ENCODE data around the gene LRTM1.

LRTM1 gene
- 0 to 1.3 (median 0) reads per million in 17 experiments for total RNA-seq

DNA sequence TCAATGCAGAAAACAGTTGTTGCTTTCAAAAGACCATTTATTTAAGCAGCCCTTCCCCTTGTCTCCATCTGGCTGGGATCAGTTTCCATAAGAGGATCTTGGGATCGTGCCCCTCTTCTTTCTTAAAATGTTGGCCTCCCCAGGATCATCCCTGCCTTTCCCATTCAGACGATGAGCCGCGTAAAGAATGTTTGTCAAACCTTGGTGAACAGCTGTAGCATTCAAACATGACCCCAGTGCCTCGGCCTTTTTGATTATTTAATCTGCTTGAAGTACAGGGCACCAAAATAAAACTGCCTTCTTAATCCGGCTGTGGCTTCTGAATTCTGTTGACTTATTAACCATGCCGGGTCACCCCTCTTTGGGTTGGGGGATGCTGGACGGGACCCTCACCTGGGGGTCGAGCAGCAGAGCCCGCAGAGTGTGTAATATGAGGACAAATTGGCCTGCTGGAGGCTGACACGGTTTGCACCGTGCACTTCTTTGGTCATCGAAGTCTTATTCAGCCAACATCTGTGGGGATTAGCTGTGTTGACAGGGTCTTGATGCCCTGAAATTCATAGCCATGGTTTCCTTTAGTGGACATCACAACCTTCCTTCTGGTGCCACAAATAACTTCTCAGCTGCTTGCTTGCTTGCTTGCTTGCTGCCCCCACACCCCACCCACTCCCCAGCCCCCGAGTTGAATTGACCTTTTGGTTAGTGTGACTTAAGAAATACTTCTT, at the start of gene LRTM1:
LRTM1 (minus strand) TSS at position 14 of the 725 bp plus-strand sequence. CDS start 148 bp downstream, outside the sequence.
- DNase-seq: no peak

DNA sequence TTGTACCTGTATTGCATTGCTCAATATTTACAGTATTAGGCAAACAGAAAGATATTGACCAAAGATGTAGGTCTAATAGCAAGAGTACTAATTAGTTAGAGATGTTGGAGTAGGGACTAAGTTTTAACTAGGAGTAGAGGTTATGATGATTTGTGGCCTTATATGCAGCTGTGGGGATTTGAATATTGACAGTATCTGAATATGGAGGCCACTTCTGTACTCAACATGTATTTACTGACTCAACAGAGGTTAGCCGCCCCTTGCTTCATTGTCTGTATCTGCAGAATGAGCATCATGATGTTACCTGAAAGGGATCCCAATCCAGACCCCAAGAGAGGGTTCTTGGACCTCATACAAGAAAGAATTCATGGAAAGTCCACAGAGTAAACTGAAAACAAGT, 49.6 kb upstream of the LRTM1 start:
- DNase-seq: no peak

DNA sequence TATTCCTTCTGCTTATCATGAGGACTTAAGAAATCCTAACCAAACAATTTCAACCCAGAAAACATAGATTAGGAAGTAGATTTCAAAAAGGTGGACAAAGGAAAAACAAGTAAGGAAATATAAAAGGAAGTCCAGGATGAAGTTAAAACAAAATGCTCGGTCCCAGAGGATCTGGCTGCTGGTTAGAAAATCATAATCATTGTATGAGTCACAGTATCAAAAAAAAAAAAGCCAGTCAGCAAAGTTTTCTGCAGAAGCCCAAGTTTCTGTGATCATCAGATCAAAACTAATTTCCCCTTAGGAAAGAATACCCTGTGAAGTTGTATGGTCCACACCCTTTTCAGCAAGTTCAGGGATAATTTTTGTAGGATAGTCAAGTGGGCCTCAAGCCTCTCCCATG, 43.0 kb upstream of the LRTM1 start:
- peak in 2 of 4 experiments; percentile 40 to 42 for DNase-seq

- DNase-seq: no peak
Observed at GRCh38 chr3:54969652-54970051, 41.8 kb upstream of the LRTM1 start.

- no peak for DNase-seq
Observed at GRCh38 chr3:54968546-54969172, 40.8 kb upstream of the LRTM1 start.

DNA sequence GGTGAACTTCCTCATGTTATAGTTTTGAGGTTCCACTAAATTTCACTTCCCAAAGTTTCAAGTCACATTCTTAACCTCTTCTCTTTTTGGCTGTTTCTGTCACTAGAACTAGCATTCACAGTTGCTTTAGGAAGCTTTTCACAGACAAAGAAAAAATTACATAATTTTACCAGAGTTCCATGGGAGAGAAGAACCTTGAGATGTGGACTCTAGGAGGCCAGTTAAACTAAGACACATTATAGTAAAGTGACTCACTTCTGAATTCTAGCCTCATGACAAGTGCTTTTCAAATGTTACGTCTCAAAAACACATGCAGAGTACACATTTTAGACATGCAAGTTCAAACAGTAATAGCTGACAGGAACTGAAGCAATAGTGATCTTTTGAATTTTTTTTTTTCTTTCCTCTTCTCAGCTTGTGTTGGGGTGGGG, 39.9 kb upstream of the LRTM1 start:
- peak; percentile 40 to 90 (median 70) for DNase-seq

DNA sequence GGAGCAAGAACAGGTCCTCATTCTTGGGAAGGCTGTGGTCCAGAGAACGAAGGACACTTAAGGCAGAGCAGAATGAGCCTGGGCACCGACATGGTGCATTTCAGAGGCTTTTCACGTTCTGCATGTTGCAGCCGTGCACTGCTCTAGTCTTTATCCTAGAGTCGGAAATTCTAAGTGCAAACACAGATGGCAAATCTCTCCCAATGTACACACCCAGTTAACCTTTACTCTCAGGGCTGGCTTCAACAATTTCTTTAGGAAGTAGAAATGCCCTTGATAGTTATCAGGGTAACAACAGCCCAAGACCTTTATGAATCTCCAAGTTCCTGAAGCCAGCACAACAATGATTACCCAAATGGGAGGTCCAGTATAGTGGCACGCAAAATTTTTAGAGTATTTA, 39.1 kb upstream of the LRTM1 start:
- DNase-seq: no peak

- no peak for DNase-seq
Observed at GRCh38 chr3:54965746-54966145, 37.9 kb upstream of the LRTM1 start.

DNA sequence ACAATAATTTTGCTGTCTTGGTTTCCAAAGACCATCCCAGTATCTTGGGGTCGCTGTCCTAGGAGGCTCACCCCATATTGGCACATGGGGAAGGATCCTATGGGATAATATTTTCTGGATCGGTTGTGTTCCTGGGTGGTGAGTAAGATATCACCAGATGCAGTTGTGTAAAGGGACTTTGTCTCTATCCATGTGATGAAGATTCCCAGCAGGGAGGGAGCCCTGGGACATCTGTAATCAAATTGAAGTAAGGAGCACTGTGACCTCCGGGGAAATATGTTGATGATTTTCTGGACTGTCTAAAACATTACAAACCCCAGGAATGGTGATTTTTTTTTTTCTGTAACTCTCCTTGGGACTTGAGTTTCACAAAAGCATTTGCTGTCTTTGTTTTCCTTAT, 36.2 kb upstream of the LRTM1 start:
- no peak for DNase-seq

DNA sequence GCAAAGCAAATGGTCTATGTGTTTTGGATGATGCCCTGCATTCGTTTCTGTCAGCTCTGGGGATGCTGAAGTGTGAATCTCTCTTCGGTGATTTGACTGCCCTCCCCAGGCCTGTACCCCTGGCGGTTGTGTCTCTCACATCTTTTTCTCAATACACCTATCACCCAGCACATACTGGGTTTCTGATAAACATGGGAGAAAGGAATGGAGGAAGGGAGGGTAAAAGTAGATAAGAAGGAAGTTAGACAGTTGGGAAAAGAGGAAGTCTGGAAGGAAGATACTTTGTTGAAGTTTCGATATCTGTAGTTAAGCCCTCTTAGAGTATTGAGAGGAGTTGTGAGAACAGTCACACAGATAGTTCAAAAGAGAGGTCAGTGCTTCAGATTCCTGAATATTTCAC, 35.8 kb upstream of the LRTM1 start:
- DNase-seq: peak in 2 of 4 experiments; percentile 57 to 62

GRCh38 chr3:54962200-54962599, 34.3 kb upstream of the LRTM1 start:
- DNase-seq: no peak

- DNase-seq: no peak
Observed at GRCh38 chr3:54960701-54961100, 32.8 kb upstream of the LRTM1 start.

GRCh38 chr3:54960082-54960481, 32.2 kb upstream of the LRTM1 start:
- no peak for DNase-seq

DNA sequence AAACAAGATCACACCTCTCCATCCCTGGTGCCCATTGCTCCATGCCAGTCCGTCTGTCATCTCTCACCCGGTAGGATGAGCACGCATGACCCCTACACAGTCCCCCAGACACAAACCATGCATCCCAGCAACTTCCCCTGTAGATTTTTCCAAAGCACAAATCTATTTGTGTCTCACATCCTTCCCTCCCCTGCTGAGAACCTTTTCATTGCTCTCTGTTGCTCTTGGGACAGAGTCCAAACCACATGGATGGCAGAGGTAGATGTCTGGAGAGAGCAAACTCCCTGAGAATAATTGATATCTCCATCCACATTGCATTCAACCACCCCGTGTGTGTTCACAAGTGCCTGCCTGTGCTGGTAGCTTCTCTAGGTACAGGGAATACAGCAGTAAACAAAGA, 29.9 kb upstream of the LRTM1 start:
- no peak for DNase-seq

GRCh38 chr3:54955941-54956340, 28.1 kb upstream of the LRTM1 start:
- DNase-seq: no peak

- no peak for DNase-seq
Observed at GRCh38 chr3:54955496-54955895, 27.6 kb upstream of the LRTM1 start.

DNA sequence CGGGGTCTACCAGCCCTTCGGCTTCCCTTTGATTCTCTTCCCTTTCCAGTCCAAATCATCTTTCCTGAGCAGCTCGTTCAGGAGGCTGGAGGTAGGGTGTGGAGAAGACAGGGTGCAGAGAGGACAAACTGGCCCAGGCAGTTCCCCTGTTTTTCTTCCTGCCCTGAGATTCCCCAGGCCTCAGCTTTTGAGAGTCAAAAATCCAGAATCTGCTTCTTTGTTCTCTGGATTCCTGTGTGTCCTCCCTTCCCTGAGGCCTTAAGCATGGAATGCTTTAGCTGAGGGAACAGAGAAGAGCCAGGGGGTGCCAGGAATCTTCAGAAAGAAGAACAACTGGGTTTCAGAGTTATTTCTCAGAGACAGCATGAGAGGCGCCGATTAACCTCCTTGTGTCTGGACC, 26.7 kb upstream of the LRTM1 start:
- no peak for DNase-seq

DNA sequence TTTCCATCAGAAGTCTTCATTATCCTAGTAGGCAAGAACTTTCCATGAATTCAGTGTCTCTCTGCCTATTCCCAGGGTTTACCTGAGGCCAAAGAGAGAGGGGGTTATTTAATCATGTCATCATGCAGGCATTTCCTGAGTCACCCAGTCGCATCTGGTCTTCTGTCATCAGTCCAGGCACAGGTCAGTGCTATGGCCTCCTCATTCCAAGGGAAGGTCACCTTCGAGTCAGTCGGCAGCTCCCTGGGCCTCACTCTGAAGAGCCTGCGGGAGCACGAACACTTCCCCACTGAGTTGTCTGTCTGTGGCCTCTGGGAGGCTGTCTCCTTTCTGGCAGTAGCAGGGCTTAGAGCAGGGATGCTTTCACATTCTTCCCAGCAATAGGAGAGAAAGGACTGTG, 26.2 kb upstream of the LRTM1 start:
- DNase-seq: no peak

GRCh38 chr3:54951405-54951804, 23.5 kb upstream of the LRTM1 start:
- peak; percentile 75 to 83 (median 78) for DNase-seq

DNA sequence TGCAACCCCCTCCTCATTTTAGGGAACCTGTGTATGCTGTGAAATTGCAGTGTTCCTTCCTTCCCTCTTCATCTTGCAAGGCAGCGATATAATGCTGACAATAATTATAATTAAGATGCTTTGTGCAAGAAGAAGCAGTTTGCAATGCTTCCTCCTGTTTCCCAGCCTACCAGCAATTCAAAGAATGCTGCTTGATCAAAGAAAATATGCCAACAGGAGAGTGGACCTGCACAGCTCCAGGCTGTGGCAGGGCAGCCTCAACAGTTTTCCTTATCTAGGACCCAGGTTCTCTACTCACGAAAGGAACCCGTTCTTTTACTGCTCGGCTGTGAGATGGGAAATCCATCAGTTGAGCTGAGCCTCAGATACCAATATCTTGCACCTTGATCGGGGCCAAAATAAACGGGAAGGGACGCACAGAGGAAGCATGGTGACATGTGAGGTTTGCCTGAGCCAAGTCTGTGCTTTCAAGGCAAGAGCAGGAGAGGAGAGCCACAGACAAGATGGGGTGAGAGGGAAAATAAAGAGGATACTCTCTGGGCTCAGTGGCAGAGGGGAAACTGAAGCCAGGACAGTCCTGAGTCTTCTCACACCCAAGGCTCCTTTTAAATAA, 22.6 kb upstream of the LRTM1 start:
- DNase-seq: no peak

GRCh38 chr3:54949491-54950044, 21.7 kb upstream of the LRTM1 start:
- no peak for DNase-seq

- DNase-seq: no peak
Observed at GRCh38 chr3:54941690-54942362, 14.0 kb upstream of the LRTM1 start.

GRCh38 chr3:54940971-54941370, 13.1 kb upstream of the LRTM1 start:
- DNase-seq: no peak

All from suppressor macrophage (primary cell).